ENCODE data around the gene TFCP2.

The TFCP2 gene

DNA sequence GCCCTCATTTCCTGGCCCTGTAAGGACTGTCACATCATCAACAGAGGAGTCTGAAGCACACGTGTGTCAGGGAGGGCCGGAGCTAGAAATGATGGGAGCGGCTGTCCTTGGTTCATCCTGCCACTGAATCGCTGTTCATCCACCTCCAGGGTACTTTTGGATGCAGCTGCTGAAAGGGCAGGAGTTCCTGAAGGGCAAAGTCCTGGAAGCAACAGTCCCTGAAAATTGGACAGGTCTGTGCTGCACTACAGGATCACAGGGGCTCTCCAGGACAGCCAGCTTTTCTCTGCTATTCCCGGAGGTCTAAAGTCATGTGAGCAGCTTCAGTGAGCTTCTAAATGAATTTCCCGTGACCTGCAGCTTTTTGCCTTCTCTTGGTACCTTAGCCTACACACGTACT is 27.2 kb upstream of the TFCP2 start:
- Histone ChIP-seq H3K4me3 (ENCODE audit: insufficient read depth, low read length, poor library complexity, severe bottlenecking) (no peak overlapping the region), H3K36me3 (ENCODE audit: low read length) (no peaks in the 10 kb centered on the region), H3K4me2 (ENCODE audit: low read depth, low read length, poor library complexity, severe bottlenecking) (no peak overlapping the region), H3K9ac (ENCODE audit: low read length) (no peak overlapping the region), H3K27ac (ENCODE audit: low read depth, low read length) (no peak overlapping the region), H3K9me2 (replicated peaks; ENCODE audit: insufficient read depth, low read length) (no peaks in the 10 kb centered on the region), H3K9me3 (ENCODE audit: insufficient read depth, low read length) (no peaks in the 10 kb centered on the region), H3F3A (ENCODE audit: insufficient read depth) (no peaks in the 10 kb centered on the region), H3K79me2 (ENCODE audit: insufficient read depth, low read length) (no peaks in the 10 kb centered on the region), H4K20me1 (ENCODE audit: low read depth, low read length) (no peaks in the 10 kb centered on the region), H3K27me3 (ENCODE audit: low read length) (no peaks in the 10 kb centered on the region), H2AFZ (ENCODE audit: low read depth, low read length, severe bottlenecking) (no peak overlapping the region)
- TF ChIP-seq, protein P1, sequence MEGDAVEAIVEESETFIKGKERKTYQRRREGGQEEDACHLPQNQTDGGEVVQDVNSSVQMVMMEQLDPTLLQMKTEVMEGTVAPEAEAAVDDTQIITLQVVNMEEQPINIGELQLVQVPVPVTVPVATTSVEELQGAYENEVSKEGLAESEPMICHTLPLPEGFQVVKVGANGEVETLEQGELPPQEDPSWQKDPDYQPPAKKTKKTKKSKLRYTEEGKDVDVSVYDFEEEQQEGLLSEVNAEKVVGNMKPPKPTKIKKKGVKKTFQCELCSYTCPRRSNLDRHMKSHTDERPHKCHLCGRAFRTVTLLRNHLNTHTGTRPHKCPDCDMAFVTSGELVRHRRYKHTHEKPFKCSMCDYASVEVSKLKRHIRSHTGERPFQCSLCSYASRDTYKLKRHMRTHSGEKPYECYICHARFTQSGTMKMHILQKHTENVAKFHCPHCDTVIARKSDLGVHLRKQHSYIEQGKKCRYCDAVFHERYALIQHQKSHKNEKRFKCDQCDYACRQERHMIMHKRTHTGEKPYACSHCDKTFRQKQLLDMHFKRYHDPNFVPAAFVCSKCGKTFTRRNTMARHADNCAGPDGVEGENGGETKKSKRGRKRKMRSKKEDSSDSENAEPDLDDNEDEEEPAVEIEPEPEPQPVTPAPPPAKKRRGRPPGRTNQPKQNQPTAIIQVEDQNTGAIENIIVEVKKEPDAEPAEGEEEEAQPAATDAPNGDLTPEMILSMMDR (IDR thresholded peaks at IDR 0.05; ENCODE audit: insufficient read depth, low read length, poor library complexity, severe bottlenecking), result no peak
- TF ChIP-seq EZH2phosphoT487 (conservative IDR thresholded peaks at IDR 0.05; ENCODE audit: low read length), result no peak

DNA sequence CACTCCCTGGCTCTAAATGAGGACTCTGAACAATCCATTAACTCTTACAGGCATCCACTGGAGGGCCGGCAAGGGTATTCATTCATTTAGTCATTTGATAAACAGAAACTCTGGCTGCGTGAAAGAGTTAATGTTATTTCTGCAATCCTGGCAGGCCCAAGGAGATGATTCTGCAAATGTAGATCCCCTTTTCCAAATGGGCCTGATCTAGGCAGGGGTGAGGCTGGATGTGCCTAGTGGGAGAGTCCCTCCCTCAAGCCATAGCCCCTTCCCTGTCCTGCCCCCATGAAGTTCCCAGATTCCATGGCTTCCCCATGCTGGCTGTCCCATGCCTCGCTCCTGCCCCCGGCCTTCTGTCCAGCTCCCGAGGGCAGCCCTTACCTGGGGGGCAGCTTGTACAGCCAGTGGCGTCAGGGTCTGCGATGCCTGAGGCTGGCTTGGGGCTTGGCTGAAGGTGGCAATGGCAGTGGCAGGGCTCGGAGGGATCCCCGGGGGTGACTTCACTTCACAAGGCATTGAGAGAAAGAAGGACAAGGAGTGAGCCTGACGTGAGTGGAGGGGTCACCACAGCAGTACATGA is 26.5 kb upstream of the TFCP2 start:
- TF ChIP-seq, protein P1 (IDR thresholded peaks at IDR 0.05; ENCODE audit: insufficient read depth, low read length, poor library complexity, severe bottlenecking), result no peak
- TF ChIP-seq EZH2phosphoT487 (conservative IDR thresholded peaks at IDR 0.05; ENCODE audit: low read length), result no peak
- H3K9ac ChIP-seq (ENCODE audit: low read length), result no peak overlapping the region
- H3K4me2 ChIP-seq (ENCODE audit: low read depth, low read length, poor library complexity, severe bottlenecking), result no peak overlapping the region
- no peak overlapping the region for H3K4me3 ChIP-seq (ENCODE audit: insufficient read depth, low read length, poor library complexity, severe bottlenecking)
- H3K9me2 ChIP-seq (replicated peaks; ENCODE audit: insufficient read depth, low read length), result no peaks in the 10 kb centered on the region
- no peaks in the 10 kb centered on the region for H3K79me2 ChIP-seq (ENCODE audit: insufficient read depth, low read length)
- no peak overlapping the region for H3K27ac ChIP-seq (ENCODE audit: low read depth, low read length)
- no peak overlapping the region for H2AFZ ChIP-seq (ENCODE audit: low read depth, low read length, severe bottlenecking)
- no peaks in the 10 kb centered on the region for H3F3A ChIP-seq (ENCODE audit: insufficient read depth)
- H3K36me3 ChIP-seq (ENCODE audit: low read length), result no peaks in the 10 kb centered on the region
- no peaks in the 10 kb centered on the region for H4K20me1 ChIP-seq (ENCODE audit: low read depth, low read length)
- H3K9me3 ChIP-seq (ENCODE audit: insufficient read depth, low read length), result no peaks in the 10 kb centered on the region
- no peaks in the 10 kb centered on the region for H3K27me3 ChIP-seq (ENCODE audit: low read length)

DNA sequence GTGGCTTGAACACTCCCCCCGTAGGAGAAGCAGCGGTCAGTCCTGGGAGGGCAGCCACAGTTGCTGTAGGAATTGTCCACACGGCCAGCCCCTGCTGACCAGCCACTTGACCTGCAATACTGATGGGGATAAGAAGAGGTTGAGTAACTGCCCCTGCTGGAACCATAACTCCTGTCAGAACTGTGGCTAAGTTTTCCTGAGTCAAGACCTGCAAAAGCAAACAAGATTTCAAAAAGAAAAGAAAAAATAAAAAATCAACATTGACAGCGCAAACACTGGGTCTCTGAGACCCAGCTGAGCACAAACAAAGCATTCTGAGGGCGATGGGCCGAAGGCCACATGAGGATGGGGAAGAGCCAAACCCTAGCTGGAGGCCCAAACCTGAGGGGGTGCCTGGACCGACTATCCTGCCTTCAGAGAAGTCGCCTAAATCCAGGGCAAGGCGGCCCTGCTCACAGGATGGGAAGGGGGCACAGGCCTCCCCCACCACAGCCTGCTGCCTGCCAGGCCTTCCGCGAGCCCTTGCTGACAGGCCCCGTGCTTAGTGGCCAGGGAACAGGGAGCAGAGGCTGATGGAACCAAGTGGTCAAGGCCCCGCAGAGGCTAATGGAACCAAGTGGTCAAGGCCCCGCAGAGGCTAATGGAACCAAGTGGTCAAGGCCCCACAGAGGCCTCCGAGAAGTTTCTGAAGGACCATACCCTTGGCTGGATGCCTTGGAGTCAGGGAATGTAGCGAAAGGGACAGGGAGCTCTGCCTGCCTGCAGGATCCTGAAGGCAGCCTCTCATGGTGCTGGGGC is 25.8 kb upstream of the TFCP2 start:
- no peak overlapping the region for H3K9ac ChIP-seq (ENCODE audit: low read length)
- H3K4me3 ChIP-seq (ENCODE audit: insufficient read depth, low read length, poor library complexity, severe bottlenecking), result no peak overlapping the region
- no peaks in the 10 kb centered on the region for H3K27me3 ChIP-seq (ENCODE audit: low read length)
- no peaks in the 10 kb centered on the region for H3K9me3 ChIP-seq (ENCODE audit: insufficient read depth, low read length)
- H3K36me3 ChIP-seq (ENCODE audit: low read length), result no peaks in the 10 kb centered on the region
- H3K9me2 ChIP-seq (replicated peaks; ENCODE audit: insufficient read depth, low read length), result no peaks in the 10 kb centered on the region
- no peaks in the 10 kb centered on the region for H3F3A ChIP-seq (ENCODE audit: insufficient read depth)
- H3K79me2 ChIP-seq (ENCODE audit: insufficient read depth, low read length), result no peaks in the 10 kb centered on the region
- no peak overlapping the region for H3K27ac ChIP-seq (ENCODE audit: low read depth, low read length)
- no peak overlapping the region for H3K4me2 ChIP-seq (ENCODE audit: low read depth, low read length, poor library complexity, severe bottlenecking)
- TF ChIP-seq, protein P1 (IDR thresholded peaks at IDR 0.05; ENCODE audit: insufficient read depth, low read length, poor library complexity, severe bottlenecking), result no peak
- TF ChIP-seq EZH2phosphoT487 (conservative IDR thresholded peaks at IDR 0.05; ENCODE audit: low read length), result no peak
- no peaks in the 10 kb centered on the region for H4K20me1 ChIP-seq (ENCODE audit: low read depth, low read length)
- no peak overlapping the region for H2AFZ ChIP-seq (ENCODE audit: low read depth, low read length, severe bottlenecking)

Measured in SU-DHL-6 (cell line).